HG03442 (cell line): ENCODE measurements around the gene LENG9.

Experiments
- ATAC-seq: cut with Tn5 transposase; IDR thresholded peaks from one replicate; pipeline ENCODE4 v1.9.1; 2021; ENCODE audit warnings: mild to moderate bottlenecking, moderate library complexity; ENCODE audit not compliant: unreplicated experiment

LENG9 gene

GRCh38 chr19:54422136-54422535, 41.4 kb downstream of the LENG9 start:
- no peak for ATAC-seq

GRCh38 chr19:54421521-54421920, 42.1 kb downstream of the LENG9 start:
- ATAC-seq: no peak

GRCh38 chr19:54421169-54421516, 42.4 kb downstream of the LENG9 start:
- no peak for ATAC-seq

GRCh38 chr19:54420383-54421168, 43.0 kb downstream of the LENG9 start:
- no peak for ATAC-seq

GRCh38 chr19:54420068-54420382, 43.6 kb downstream of the LENG9 start:
- ATAC-seq: no peak

GRCh38 chr19:54418930-54419800, 44.4 kb downstream of the LENG9 start:
- no peak for ATAC-seq

- ATAC-seq: no peak
Measured at GRCh38 chr19:54418030-54418929, 45.3 kb downstream of the LENG9 start.

GRCh38 chr19:54416695-54417491, 46.7 kb downstream of the LENG9 start:
- ATAC-seq: no peak

- ATAC-seq: no peak
Measured at GRCh38 chr19:54415901-54416673, 47.5 kb downstream of the LENG9 start.

GRCh38 chr19:54415208-54415900, 48.2 kb downstream of the LENG9 start, which contains the start of gene TTYH1:
Gene TTYH1 (plus strand): TSS chr19:54415464. CDS start chr19:54415553, 89 bp downstream.
- no peak for ATAC-seq

- no peak for ATAC-seq
Measured at GRCh38 chr19:54414156-54414555, 49.4 kb downstream of the LENG9 start.

GRCh38 chr19:54412877-54413276, 50.7 kb downstream of the LENG9 start:
- ATAC-seq: no peak
